HG03039 (cell line): ENCODE results near the gene MAP3K12.
"Not testable (repeated sequence)": the region's sequence is repeated elsewhere in the genome, so short reads cannot be mapped to it uniquely, and the experiment has no call there.

ENCODE experiments used
- ATAC-seq: cut with Tn5 transposase; IDR thresholded peaks from one replicate; pipeline ENCODE4 v1.9.1; 2021; ENCODE audit warnings: mild to moderate bottlenecking, moderate library complexity; ENCODE audit not compliant: unreplicated experiment

MAP3K12 gene

GRCh38 chr12:53472056-53472582 is 27.1 kb downstream of the MAP3K12 start:
- no peak for ATAC-seq

- ATAC-seq: no peak
Observed at GRCh38 chr12:53468282-53468681, 31.0 kb downstream of the MAP3K12 start.

- no peak for ATAC-seq
Observed at GRCh38 chr12:53467880-53468279, 31.4 kb downstream of the MAP3K12 start.

GRCh38 chr12:53467082-53467481 is 32.2 kb downstream of the MAP3K12 start:
- ATAC-seq: no peak

DNA sequence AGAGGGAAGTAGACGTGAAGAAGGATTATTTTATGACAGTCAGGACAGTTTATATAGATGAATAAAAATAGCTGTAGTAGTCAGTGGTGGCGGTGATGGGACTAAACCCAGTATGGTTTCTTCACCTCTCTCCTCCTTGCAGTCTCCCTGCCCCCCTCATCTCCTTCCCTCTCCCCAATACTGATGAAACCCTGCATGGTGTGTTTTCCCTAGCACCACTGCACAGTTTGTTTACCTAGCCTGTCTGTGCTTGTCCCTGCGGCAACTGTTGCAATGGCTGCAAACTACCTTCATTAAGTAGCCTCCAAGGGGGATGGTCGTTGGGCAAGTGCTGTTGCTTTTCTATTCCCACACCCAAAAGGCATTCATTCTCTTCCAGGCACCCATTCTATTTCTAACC is 32.6 kb downstream of the MAP3K12 start:
- ATAC-seq: no peak

DNA sequence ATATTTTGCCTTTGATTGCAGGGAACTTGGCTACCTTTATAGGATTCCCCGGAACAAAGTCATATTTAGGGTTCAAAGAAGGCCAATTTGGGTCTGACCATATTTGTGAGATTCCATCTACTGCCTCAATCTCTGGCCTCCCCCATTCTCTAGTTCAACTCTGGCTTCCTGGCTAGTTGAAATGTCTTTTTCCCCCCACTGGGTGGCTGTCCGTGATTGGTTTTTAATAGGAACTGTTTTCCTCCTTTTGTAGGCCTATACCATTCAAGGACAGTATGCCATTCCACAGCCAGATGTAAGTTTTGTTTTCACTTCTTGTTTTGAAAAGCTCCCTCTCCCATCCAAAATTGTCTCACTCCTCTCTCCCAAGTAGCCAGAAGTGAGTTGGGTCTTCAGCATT is 33.6 kb downstream of the MAP3K12 start:
- ATAC-seq: no peak

GRCh38 chr12:53464685-53465418 is 34.4 kb downstream of the MAP3K12 start:
- ATAC-seq: no peak

DNA sequence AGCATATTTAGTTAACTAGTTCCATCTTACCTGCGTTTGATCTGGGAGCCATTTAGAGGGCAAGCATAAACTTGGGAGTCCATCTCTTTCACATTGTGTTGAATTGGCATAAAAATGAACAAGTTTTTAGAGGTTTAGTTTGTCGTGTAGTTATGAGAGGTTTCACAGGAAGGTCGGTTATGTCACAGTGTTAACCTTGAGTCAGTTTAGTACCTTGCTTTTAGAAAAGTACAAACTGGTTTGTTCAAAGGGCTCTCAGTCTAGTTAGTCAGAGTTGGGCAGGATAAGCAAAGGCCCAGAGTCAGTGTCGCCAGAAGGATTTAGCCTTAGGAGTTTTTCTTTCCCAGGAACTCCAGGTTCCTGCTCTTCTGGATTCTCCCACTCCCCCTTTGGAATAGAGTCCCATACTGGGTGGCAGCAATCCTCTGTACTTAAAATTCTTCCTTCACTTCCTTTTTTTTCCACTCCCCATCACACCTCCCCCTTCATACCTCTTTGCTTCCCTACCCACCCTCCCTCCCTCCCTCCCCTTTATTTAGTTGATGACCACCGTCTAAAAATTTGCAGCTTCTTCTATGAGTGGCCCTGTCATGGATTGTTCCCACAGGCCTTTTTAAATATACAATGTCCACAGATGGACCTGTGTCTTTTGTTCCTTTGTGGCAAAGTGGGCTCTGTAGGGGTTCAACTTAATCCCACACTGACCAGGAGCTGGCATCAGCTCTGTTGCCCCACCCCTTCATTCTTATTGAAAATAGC is 35.3 kb downstream of the MAP3K12 start:
- no peak for ATAC-seq

DNA sequence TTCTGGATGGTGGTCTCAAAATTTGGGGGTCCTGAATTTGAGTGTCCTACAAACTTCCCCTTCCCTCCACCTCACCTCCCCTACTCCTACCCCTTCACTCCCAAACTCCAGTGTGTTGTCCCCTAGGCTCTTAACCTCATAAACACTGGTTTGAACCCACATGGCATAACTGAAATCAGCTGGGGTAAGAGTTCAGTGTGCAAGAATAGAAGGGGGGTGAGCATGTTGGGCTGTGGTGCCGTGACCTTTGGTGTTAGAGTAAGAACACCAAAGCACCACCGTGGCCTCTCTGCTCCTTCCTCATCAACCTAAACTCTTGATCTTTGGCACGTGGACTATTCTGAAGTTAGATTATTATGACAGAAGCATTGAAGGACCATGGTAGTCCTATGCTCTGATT is 36.3 kb downstream of the MAP3K12 start:
- ATAC-seq: no peak

DNA sequence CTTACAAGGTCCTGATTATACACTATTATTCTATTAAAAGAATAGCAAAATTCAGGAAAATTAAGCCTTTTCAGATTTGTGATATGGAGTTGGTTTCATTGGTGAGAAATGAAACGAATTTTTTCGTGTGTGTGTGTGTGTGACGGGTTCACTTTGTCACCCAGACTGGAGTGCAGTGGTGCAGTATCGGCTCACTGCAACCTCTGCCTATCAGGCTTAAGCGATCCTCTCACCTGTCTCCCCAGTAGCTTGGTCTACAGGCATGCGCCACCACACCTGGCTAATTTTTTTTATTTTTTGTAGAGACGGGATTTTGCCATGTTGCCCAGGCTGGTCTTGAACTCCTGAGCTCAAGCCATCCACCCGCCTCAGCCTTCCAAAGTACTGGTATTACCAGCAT is 37.7 kb downstream of the MAP3K12 start:
- ATAC-seq: no peak

- ATAC-seq: no peak
Observed at GRCh38 chr12:53461059-53461458, 38.2 kb downstream of the MAP3K12 start.

GRCh38 chr12:53459097-53459496 is 40.2 kb downstream of the MAP3K12 start:
- no peak for ATAC-seq

DNA sequence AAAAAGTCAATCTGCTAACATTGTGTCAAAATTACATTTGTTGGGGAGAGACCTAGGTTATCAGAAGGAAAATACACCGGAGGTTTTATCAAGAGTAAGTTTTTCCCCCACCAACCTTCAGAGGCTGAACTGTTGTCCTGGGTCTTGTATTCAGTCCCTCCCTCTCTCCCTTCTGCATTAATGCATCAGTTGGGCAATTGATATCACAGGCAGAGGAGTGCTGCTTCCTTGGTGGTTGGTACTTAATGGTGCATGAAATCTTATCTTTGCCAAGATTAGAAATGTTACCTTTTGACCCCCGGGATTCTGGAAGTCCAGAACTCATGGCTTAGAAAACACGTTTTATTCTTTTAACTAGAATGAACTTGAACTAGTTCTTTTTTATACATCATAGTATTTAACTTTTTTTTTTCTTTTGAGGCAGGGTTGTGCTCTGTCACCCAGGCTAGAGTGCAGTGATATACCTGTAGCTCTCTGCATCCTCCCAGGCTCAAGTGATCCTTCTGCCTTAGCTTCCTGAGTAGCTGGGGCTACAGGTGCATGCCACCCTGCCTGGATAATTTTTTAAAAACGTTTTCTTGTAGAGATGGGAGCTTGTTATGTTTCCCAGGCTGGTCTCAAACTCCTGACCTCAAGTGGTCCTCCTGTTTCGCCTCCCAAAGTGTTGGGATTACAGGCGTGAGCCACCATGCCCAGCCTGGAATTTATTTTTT is 42.4 kb downstream of the MAP3K12 start:
- no peak for ATAC-seq

GRCh38 chr12:53454707-53455106 is 44.6 kb downstream of the MAP3K12 start:
- no peak for ATAC-seq

GRCh38 chr12:53453953-53454640 is 45.2 kb downstream of the MAP3K12 start:
- ATAC-seq: no peak

GRCh38 chr12:53452159-53453077 is 46.8 kb downstream of the MAP3K12 start:
- peak; percentile 20 for ATAC-seq

DNA sequence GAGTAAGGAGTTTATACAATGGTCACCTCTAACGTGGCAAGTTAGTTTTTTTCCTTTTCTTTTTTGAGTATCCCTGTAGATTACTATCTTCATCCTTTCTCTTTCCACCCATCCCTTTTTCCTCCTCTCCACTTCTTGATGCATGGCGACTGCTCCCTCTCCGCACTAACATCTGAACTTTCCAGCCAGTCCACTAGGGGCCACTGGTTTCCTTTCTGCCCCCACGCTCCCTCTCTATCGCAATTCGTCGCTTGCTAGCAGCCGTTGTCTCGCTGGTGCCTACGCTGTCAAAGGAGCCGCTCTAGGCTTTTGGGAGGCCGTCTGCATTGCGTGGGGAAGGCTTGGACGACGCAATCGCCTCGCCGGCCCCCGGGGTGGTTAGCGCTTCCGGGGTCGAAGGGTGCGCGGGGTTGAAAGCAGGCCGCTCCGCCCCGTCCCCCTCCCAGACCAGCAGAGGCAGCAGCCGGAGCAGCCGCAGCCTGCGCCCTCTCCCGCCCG is 47.5 kb downstream of the MAP3K12 start, which contains the start of gene PCBP2:
TSS of gene PCBP2 (plus strand) at position 442 of the 498 bp plus-strand sequence. CDS start 2,699 bp downstream, outside the sequence.
- peak; percentile 96 for ATAC-seq

GRCh38 chr12:53450936-53451335 is 48.3 kb downstream of the MAP3K12 start:
- ATAC-seq: no peak

DNA sequence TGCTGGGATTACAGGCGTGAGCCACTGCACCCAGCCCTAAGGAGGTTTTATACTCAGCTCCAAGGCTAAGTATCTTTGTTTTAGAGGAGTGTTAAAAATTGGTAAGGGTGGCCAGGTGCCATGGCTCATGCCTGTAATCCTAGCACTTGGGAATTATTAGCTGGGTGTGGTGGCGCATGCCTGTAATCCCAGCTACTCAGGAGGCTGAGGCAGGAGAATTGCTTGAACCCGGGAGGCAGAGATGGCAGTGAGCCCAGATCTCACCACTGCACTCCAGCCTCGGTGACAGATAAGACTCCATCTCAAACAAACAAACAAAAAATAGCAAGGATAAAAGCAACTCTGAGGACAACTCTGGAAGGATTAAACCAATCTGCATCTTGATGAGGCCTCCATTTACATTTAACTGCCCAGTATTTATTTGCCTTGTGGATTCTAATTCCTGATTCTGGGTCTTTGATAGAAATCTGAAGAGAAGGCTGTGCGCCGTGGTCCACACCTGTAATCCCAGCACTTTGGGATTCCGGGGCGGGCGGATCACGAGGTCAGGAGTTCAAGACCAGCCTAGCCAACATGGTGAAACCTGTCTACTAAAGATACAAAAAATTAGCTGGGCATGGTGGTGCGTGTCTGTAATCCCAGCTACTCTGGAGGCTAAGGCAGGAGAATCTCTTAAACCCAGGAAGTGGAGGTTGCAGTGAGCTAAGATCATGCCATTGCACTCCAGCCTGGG is 54.5 kb downstream of the MAP3K12 start:
- ATAC-seq: not testable (repeated sequence)
